Keratinocyte (primary cell): ENCODE data around the gene ZBTB49. TPM values are rescaled to one million over a fixed set of nuclear protein-coding genes. Genes with fewer than 3 reads are reported as not detected.

Source experiments
- DNase-seq: peaks from one replicate; pipeline ENCODE4 v3.0.0-alpha.2; 2011; ENCODE audit warnings: low read depth, missing footprints, low spot score
- FAIRE-seq: peaks from 2 replicates; lab custom pipeline; 2011; peaks lifted over from hg19 to GRCh38; lab: Jason Lieb, UNC
- H2AFZ ChIP-seq: 2 replicates; pipeline ENCODE4 v1.6.0; 2012; ENCODE audit warnings: low read length, control low read depth, inconsistent platforms; ENCODE audit not compliant: control insufficient read depth
- H3K27ac ChIP-seq: 2 replicates; pipeline ENCODE4 v1.5.1; 2011; ENCODE audit warnings: low read length; ENCODE audit not compliant: control insufficient read depth, insufficient read depth
- H3K27me3 ChIP-seq: 3 replicates; pipeline ENCODE4 v1.6.0; 2011; ENCODE audit warnings: low read length; ENCODE audit not compliant: control insufficient read depth, insufficient read depth; ENCODE audit errors: extremely low read depth
- H3K36me3 ChIP-seq, 2 experiments: 2 replicates in 1 of 2; 3 replicates in 1 of 2; pipeline ENCODE4 v1.5.1; 2011; ENCODE audit warnings: low read length in 2 of 2, mild to moderate bottlenecking in 1 of 2; ENCODE audit not compliant: control insufficient read depth in 2 of 2, insufficient read depth in 2 of 2; ENCODE audit errors: extremely low read depth in 1 of 2
- H3K4me1 ChIP-seq: 3 replicates; pipeline ENCODE4 v1.5.1; 2011; ENCODE audit warnings: low read length; ENCODE audit not compliant: control insufficient read depth, insufficient read depth; ENCODE audit errors: extremely low read depth
- H3K4me2 ChIP-seq: 3 replicates; pipeline ENCODE4 v1.6.0; 2011; ENCODE audit warnings: low read depth, low read length; ENCODE audit not compliant: control insufficient read depth, insufficient read depth; ENCODE audit errors: extremely low read depth
- H3K4me3 ChIP-seq, 3 experiments: fragments of 200-600 bp in 1 of 3; sonication (generic) in 1 of 3; 2 replicates in 2 of 3; 3 replicates in 1 of 3; pipeline ENCODE4 v1.5.1; 2011 to 2016; ENCODE audit warnings: low read length in 3 of 3, mild to moderate bottlenecking in 3 of 3, control low read depth in 2 of 3, inconsistent platforms in 1 of 3, low read depth in 1 of 3, mixed read lengths in 1 of 3, mixed run types in 1 of 3, moderate library complexity in 1 of 3; ENCODE audit not compliant: control insufficient read depth in 2 of 3, insufficient read depth in 2 of 3; ENCODE audit errors: extremely low read depth in 1 of 3
- H3K79me2 ChIP-seq: 2 replicates; pipeline ENCODE4 v1.6.0; 2012; ENCODE audit warnings: low read length; ENCODE audit not compliant: control insufficient read depth, insufficient read depth
- H3K9ac ChIP-seq: 3 replicates; pipeline ENCODE4 v1.6.0; 2011; ENCODE audit warnings: low read length; ENCODE audit not compliant: control insufficient read depth, insufficient read depth; ENCODE audit errors: extremely low read depth
- H3K9me1 ChIP-seq: 3 replicates; pipeline ENCODE4 v1.6.0; 2011; ENCODE audit warnings: low read length; ENCODE audit not compliant: control insufficient read depth, insufficient read depth; ENCODE audit errors: extremely low read depth
- H3K9me3 ChIP-seq: 2 replicates; pipeline ENCODE4 v1.5.1; 2012; ENCODE audit warnings: low read depth, low read length; ENCODE audit not compliant: control insufficient read depth
- H4K20me1 ChIP-seq: 3 replicates; pipeline ENCODE4 v1.6.0; 2011; ENCODE audit warnings: low read length; ENCODE audit not compliant: control insufficient read depth, insufficient read depth; ENCODE audit errors: extremely low read depth
- CTCF ChIP-seq, 3 experiments: IDR thresholded peaks in 1 of 3; conservative IDR thresholded peaks in 1 of 3; optimal IDR thresholded peaks in 1 of 3; 2 replicates in 2 of 3; 3 replicates in 1 of 3; pipeline versions ENCODE3 to v1.5.1; 2011; ENCODE audit warnings: low read length in 3 of 3, mild to moderate bottlenecking in 3 of 3, moderate library complexity in 2 of 3, control low read depth in 1 of 3, inconsistent platforms in 1 of 3; ENCODE audit not compliant: insufficient read depth in 2 of 3; ENCODE audit errors: extremely low read depth in 1 of 3
- EZH2 ChIP-seq: IDR thresholded peaks from one replicate; pipeline ENCODE4 v1.6.1; 2012; ENCODE audit warnings: inconsistent platforms, mild to moderate bottlenecking, low read length, moderate library complexity
- dilution Hi-C: fragments of 300-500 bp; cut with MboI; formaldehyde crosslinking; loops from one replicate; pipeline ENCODE4 v1.7.0; 2020; ENCODE audit warnings: low sequenced_read_pairs; ENCODE audit not compliant: extremely low pct_ligation_motif_present
- polyA plus RNA-seq, 5 experiments: library from polyadenylated mRNA; depleted of rRNA in 3 of 5; stranded (reverse) in 3 of 5; stranded (forward) in 1 of 5; unstranded in 1 of 5; fragments of >200 nt; gene quantifications; 1 replicate in 1 of 5; 2 replicates in 3 of 5; 3 replicates in 1 of 5; pipeline versions ENCODE4 v1.2.1 to v1.2.3, GENCODE V29; 2011 to 2012; ENCODE audit warnings: missing spikeins in 2 of 5, low read depth in 1 of 5, low replicate concordance in 1 of 5

ZBTB49 gene
- polyA plus RNA-seq, 1 donor (not counting 4 experiments of a cell fraction or from before 2014, with no cell fraction given) = 3.8 TPM

DNA sequence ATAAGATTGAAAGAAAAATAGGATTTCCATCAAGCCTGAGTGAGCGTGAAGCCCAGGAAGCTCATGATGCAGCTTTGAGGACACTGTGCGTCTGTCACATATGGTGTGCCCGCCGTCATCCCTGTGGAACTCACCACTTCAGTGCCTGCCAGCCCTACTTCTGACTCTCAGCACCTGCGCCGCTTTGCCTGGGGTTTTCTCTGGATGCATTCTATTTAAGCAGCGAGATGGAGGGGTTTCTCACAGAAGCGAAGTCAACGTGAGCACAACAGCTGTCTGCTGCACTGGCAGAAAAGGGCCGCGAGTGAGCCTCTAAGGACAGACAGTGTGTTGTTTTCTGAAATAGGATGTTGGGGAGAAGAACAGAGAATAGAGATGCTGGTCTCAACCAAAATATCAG, 35.9 kb upstream of the ZBTB49 start:
- dilution Hi-C loops = no loop called here
- no peaks in the 10 kb centered on the region for H3K9me1 ChIP-seq
- H3K4me2 ChIP-seq = no peak overlapping the region
- DNase-seq (no peak), FAIRE-seq (no peak)
- H3K27ac ChIP-seq = no peak overlapping the region
- no peak overlapping the region for H3K9ac ChIP-seq
- H4K20me1 ChIP-seq = no peaks in the 10 kb centered on the region
- H3K4me1 ChIP-seq = peaks cover under 1% of the 10 kb centered on the region
- H2AFZ ChIP-seq = no peak overlapping the region
- no peaks in the 10 kb centered on the region for H3K79me2 ChIP-seq
- H3K9me3 ChIP-seq = no peaks in the 10 kb centered on the region
- H3K27me3 ChIP-seq = no peaks in the 10 kb centered on the region
- no peaks in the 10 kb centered on the region for H3K36me3 ChIP-seq
- no peak overlapping the region for H3K4me3 ChIP-seq
- TF ChIP-seq CTCF (optimal IDR thresholded peaks at IDR 0.05 in 1 of 3, IDR thresholded peaks at IDR 0.05 in 1 of 3, conservative IDR thresholded peaks at IDR 0.05 in 1 of 3; ENCODE audit: extremely low read depth in 1 of 3, insufficient read depth in 2 of 3, low read length in 3 of 3) (no peak), EZH2 (no peak)

- Histone ChIP-seq H3K27me3 (no peaks in the 10 kb centered on the region), H3K79me2 (no peaks in the 10 kb centered on the region), H3K9ac (no peak overlapping the region), H3K27ac (no peak overlapping the region), H3K4me3 (no peak overlapping the region), H3K9me3 (no peaks in the 10 kb centered on the region), H3K36me3 (no peaks in the 10 kb centered on the region), H4K20me1 (no peaks in the 10 kb centered on the region), H3K9me1 (no peaks in the 10 kb centered on the region), H3K4me1 (no peaks in the 10 kb centered on the region), H2AFZ (no peak overlapping the region), H3K4me2 (no peak overlapping the region)
- no peak for TF ChIP-seq EZH2
- TF ChIP-seq CTCF (optimal IDR thresholded peaks at IDR 0.05 in 1 of 3, IDR thresholded peaks at IDR 0.05 in 1 of 3, conservative IDR thresholded peaks at IDR 0.05 in 1 of 3; ENCODE audit: extremely low read depth in 1 of 3, insufficient read depth in 2 of 3, low read length in 3 of 3) = no peak
- FAIRE-seq = no peak
- dilution Hi-C loops = no loop called here
- no peak for DNase-seq
Observed at GRCh38 chr4:4254666-4255065, 35.4 kb upstream of the ZBTB49 start.
